SH-SY5Y (cell line): ENCODE measurements around the gene SEMA3C.

Experiments
- GATA2 ChIP-seq: IDR thresholded peaks from 2 replicates; pipeline ENCODE4 v1.6.1; 2011; ENCODE audit warnings: mild to moderate bottlenecking, low read depth, low read length
- GATA3 ChIP-seq: IDR thresholded peaks from 2 replicates; pipeline ENCODE4 v1.6.1; 2011; ENCODE audit warnings: low read depth, mild to moderate bottlenecking, low read length, moderate library complexity

SEMA3C gene

GRCh38 chr7:80839855-80840254 lies 79.0 kb downstream of the SEMA3C start:
- TF ChIP-seq GATA3 (no peak), GATA2 (no peak)

GRCh38 chr7:80838643-80839042 lies 80.2 kb downstream of the SEMA3C start:
- TF ChIP-seq GATA3 (no peak), GATA2 (no peak)

GRCh38 chr7:80837345-80837744 lies 81.5 kb downstream of the SEMA3C start:
- no peak for TF ChIP-seq GATA3
- no peak for TF ChIP-seq GATA2

- TF ChIP-seq GATA3 = no peak
- TF ChIP-seq GATA2 = no peak
These were observed 83.6 kb downstream of the SEMA3C start for GRCh38 chr7:80835251-80835650.

GRCh38 chr7:80833289-80834268 lies 85.3 kb downstream of the SEMA3C start:
- TF ChIP-seq GATA2 = no peak
- TF ChIP-seq GATA3 = no peak

- TF ChIP-seq GATA3 (no peak), GATA2 (no peak)
These were observed 86.8 kb downstream of the SEMA3C start for GRCh38 chr7:80832006-80832405.

GRCh38 chr7:80830584-80831285 lies 88.1 kb downstream of the SEMA3C start:
- TF ChIP-seq GATA2 = no peak
- no peak for TF ChIP-seq GATA3

GRCh38 chr7:80830010-80830409 lies 88.8 kb downstream of the SEMA3C start:
- TF ChIP-seq GATA2 (no peak), GATA3 (no peak)

- no peak for TF ChIP-seq GATA3
- no peak for TF ChIP-seq GATA2
These were observed 89.3 kb downstream of the SEMA3C start for GRCh38 chr7:80829527-80829926.

GRCh38 chr7:80827239-80827633 lies 91.6 kb downstream of the SEMA3C start:
- TF ChIP-seq GATA3 (no peak), GATA2 (no peak)

- TF ChIP-seq GATA3 (no peak), GATA2 (no peak)
These were observed 92.2 kb downstream of the SEMA3C start for GRCh38 chr7:80826520-80827238.

GRCh38 chr7:80825499-80825898 lies 93.4 kb downstream of the SEMA3C start:
- TF ChIP-seq GATA3 (no peak), GATA2 (no peak)

- TF ChIP-seq GATA2 (no peak), GATA3 (no peak)
These were observed 94.6 kb downstream of the SEMA3C start for GRCh38 chr7:80824253-80824652.

GRCh38 chr7:80823057-80823456 lies 95.8 kb downstream of the SEMA3C start:
- no peak for TF ChIP-seq GATA2
